ENCODE results near the gene C17orf67.

C17orf67 gene

DNA sequence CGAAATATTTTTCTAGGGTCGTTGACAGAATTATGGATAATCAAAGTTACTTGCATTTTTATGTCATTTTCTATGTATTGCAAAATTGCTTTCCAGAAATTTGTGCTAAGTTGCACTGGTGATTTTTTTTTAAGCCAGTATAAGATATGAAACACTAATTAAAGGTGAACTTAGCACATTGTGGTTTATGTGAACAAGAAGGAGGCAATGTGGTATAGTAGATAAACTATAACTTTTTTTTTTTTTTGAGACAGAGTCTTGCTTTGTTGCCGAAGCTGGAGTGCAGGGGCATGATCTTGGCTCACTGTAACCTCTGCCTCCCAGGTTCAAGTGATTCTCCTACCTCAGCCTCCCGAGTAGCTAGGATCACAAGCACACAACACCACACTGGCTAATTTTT lies 13.4 kb upstream of the C17orf67 start:
- TF ChIP-seq, protein P1, sequence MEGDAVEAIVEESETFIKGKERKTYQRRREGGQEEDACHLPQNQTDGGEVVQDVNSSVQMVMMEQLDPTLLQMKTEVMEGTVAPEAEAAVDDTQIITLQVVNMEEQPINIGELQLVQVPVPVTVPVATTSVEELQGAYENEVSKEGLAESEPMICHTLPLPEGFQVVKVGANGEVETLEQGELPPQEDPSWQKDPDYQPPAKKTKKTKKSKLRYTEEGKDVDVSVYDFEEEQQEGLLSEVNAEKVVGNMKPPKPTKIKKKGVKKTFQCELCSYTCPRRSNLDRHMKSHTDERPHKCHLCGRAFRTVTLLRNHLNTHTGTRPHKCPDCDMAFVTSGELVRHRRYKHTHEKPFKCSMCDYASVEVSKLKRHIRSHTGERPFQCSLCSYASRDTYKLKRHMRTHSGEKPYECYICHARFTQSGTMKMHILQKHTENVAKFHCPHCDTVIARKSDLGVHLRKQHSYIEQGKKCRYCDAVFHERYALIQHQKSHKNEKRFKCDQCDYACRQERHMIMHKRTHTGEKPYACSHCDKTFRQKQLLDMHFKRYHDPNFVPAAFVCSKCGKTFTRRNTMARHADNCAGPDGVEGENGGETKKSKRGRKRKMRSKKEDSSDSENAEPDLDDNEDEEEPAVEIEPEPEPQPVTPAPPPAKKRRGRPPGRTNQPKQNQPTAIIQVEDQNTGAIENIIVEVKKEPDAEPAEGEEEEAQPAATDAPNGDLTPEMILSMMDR (conservative IDR thresholded peaks at IDR 0.05; ENCODE audit: low read depth, low read length) = no peak
- Histone ChIP-seq H3K9ac (no peak overlapping the region), H3K79me2 (ENCODE audit: insufficient read depth, low read depth) (no peaks in the 10 kb centered on the region), H3K27me3 (ENCODE audit: insufficient read depth, low read depth) (no peaks in the 10 kb centered on the region), H3K36me3 (ENCODE audit: insufficient read depth) (no peaks in the 10 kb centered on the region), H3K27ac (no peak overlapping the region), H2AFZ (ENCODE audit: low read depth) (no peak overlapping the region), H3K4me3 (IDR thresholded peaks at IDR 0.05; ENCODE audit: insufficient read depth, low read depth, low read length) (no peak overlapping the region), H3K4me1 (ENCODE audit: low read depth, poor library complexity, severe bottlenecking) (no peaks in the 10 kb centered on the region), H3K4me2 (no peak overlapping the region), H4K20me1 (ENCODE audit: insufficient read depth) (no peaks in the 10 kb centered on the region; the same call in 1 of the 2 replicates)

DNA sequence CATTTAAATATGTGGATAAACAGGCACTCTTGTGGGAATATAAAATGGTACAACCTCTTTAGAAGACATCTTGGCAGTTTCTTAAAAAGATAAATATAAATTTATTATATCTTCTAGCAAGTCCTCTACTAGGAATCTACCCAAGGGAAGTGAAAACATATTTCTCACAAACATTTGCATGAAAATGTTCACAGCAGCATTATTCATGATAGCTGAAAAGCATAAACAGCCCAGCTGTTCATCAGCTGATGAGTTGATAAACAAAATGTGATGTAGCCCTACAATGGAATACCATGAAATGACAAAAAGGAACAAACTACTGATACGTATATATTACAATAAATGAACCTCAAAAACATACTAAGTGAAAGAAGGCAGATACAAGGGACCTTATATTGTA lies 12.2 kb upstream of the C17orf67 start:
- no peaks in the 10 kb centered on the region; the same call in 1 of the 2 replicates for H4K20me1 ChIP-seq (ENCODE audit: insufficient read depth)
- H3K4me1 ChIP-seq (ENCODE audit: low read depth, poor library complexity, severe bottlenecking) = no peaks in the 10 kb centered on the region
- H3K4me3 ChIP-seq (IDR thresholded peaks at IDR 0.05; ENCODE audit: insufficient read depth, low read depth, low read length) = no peak overlapping the region
- H3K36me3 ChIP-seq (ENCODE audit: insufficient read depth) = no peaks in the 10 kb centered on the region
- no peak overlapping the region for H3K4me2 ChIP-seq
- H3K27ac ChIP-seq = no peak overlapping the region
- no peak overlapping the region for H3K9ac ChIP-seq
- no peaks in the 10 kb centered on the region for H3K27me3 ChIP-seq (ENCODE audit: insufficient read depth, low read depth)
- TF ChIP-seq, protein P1 (conservative IDR thresholded peaks at IDR 0.05; ENCODE audit: low read depth, low read length) = no peak
- H3K79me2 ChIP-seq (ENCODE audit: insufficient read depth, low read depth) = no peaks in the 10 kb centered on the region; the same call in 1 of the 2 replicates
- no peak overlapping the region for H2AFZ ChIP-seq (ENCODE audit: low read depth)

DNA sequence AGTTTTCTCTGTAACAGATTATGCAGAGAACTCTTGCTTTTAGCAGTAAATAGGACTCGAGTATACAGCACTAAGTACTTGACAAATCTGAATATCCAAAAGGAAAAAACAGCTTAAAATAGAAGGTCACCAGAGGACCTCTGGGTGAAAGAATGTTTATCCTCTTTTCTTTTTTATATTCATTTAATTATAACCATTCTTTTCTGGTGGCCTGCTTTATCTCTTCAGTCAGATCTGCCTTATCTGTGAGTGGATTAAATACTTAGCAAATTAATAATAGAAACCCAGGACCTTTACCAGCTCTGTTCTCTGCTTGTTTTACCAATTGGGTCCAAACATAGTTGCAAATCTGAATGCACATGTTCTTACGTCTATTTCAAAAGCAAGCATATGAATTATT lies 8.9 kb upstream of the C17orf67 start:
- H3K36me3 ChIP-seq (ENCODE audit: insufficient read depth) = no peaks in the 10 kb centered on the region

GRCh38 chr17:56838687-56839086 lies 5.0 kb upstream of the C17orf67 start:
- peaks cover 36% of the 10 kb centered on the region for H3K4me1 ChIP-seq (ENCODE audit: low read depth, poor library complexity, severe bottlenecking)
- H3K27me3 ChIP-seq (ENCODE audit: insufficient read depth, low read depth) = no peaks in the 10 kb centered on the region
- H3K4me3 ChIP-seq (IDR thresholded peaks at IDR 0.05; ENCODE audit: insufficient read depth, low read depth, low read length) = no peak overlapping the region
- no peak overlapping the region for H2AFZ ChIP-seq (ENCODE audit: low read depth)
- no peaks in the 10 kb centered on the region for H3K36me3 ChIP-seq (ENCODE audit: insufficient read depth)
- H3K9ac ChIP-seq = no peak overlapping the region
- peak overlapping the region; percentile 68; the same call in 1 of the 2 replicates for H3K4me2 ChIP-seq
- no peak overlapping the region for H3K27ac ChIP-seq
- H3K79me2 ChIP-seq (ENCODE audit: insufficient read depth, low read depth) = peaks cover 56% of the 10 kb centered on the region
- TF ChIP-seq, protein P1 (conservative IDR thresholded peaks at IDR 0.05; ENCODE audit: low read depth, low read length) = no peak
- H4K20me1 ChIP-seq (ENCODE audit: insufficient read depth) = no peaks in the 10 kb centered on the region

More for the DNA sequence above, 8.9 kb upstream of the C17orf67 start:
- Histone ChIP-seq H3K4me2 (no peak overlapping the region), H2AFZ (ENCODE audit: low read depth) (no peak overlapping the region), H4K20me1 (ENCODE audit: insufficient read depth) (no peaks in the 10 kb centered on the region; the same call in 1 of the 2 replicates), H3K27ac (no peak overlapping the region), H3K79me2 (ENCODE audit: insufficient read depth, low read depth) (peaks cover 27% of the 10 kb centered on the region), H3K4me1 (ENCODE audit: low read depth, poor library complexity, severe bottlenecking) (peaks cover 15% of the 10 kb centered on the region), H3K4me3 (IDR thresholded peaks at IDR 0.05; ENCODE audit: insufficient read depth, low read depth, low read length) (no peak overlapping the region), H3K9ac (no peak overlapping the region), H3K27me3 (ENCODE audit: insufficient read depth, low read depth) (no peaks in the 10 kb centered on the region)
- TF ChIP-seq, protein P1 (conservative IDR thresholded peaks at IDR 0.05; ENCODE audit: low read depth, low read length) = no peak
